HG02623 (cell line): ENCODE measurements around the gene SLC7A4.
"Not testable (repeated sequence)": the region's sequence is repeated elsewhere in the genome, so short reads cannot be mapped to it uniquely, and the experiment has no call there.

Source experiments
- ATAC-seq: cut with Tn5 transposase; IDR thresholded peaks from one replicate; pipeline ENCODE4 v1.9.1; 2021; ENCODE audit warnings: moderate library complexity; ENCODE audit not compliant: unreplicated experiment

Gene SLC7A4

DNA sequence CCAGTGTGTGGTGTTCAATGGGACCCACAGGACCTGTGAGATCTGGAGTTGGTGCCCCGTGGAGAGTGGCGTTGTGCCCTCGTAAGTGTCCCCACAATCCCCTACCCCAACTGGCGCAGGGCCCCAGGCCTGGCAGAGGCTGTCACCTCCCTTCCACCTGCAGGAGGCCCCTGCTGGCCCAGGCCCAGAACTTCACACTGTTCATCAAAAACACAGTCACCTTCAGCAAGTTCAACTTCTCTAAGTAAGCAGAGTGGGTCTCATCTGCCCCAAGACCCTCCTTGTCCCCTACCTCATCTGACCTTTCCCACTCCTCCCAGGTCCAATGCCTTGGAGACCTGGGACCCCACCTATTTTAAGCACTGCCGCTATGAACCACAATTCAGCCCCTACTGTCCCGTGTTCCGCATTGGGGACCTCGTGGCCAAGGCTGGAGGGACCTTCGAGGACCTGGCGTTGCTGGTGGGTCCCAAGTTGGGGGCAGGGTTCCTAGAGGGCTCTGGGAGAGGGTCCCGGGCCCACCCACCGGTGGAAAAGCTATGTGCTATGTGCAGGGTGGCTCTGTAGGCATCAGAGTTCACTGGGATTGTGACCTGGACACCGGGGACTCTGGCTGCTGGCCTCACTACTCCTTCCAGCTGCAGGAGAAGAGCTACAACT lies 9.3 kb downstream of the SLC7A4 start:
- ATAC-seq: no peak

DNA sequence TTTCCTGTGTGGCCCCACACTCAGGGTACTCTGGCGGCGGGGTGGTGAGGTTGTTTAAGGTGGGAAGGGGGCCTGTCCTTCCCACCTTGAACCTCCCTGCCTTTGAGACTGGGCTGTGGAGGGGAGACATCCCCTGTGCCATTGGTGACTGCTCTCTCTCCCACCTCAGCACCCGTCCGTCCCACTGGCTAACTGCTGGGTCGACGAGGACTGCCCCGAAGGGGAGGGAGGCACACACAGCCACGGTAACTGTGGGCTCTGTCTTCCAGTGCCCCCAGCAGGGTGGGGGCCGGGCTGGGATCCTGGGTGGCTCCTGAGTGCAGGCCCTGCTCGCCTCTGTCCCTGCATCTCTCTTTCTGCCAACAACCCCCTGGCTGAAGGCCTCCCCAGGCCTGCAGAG lies 9.9 kb downstream of the SLC7A4 start:
- no peak for ATAC-seq

GRCh38 chr22:21020802-21021429 lies 11.4 kb downstream of the SLC7A4 start:
- ATAC-seq: no peak

DNA sequence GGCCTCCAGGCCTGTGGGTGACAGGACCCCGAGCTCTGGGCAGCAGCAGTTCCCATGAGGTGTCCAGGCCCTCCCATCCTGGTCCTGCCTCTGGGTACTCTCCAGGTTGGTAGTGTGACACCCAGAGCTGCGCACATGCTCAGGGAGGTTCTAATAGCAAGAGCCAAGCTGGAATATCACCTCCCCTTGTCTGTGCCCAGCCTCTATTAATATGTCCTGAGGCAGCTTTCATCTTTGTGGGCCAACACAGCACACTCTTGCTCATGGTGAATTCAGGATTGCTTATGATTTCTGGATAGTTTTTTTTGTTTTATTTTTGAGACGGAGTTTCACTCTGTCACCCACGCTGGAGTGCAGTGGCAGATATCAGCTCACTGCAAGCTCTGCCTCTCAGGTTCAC lies 14.0 kb downstream of the SLC7A4 start:
- no peak for ATAC-seq

GRCh38 chr22:21016644-21017420 lies 15.5 kb downstream of the SLC7A4 start:
- ATAC-seq: no peak

GRCh38 chr22:21015466-21016006 lies 16.8 kb downstream of the SLC7A4 start:
- no peak for ATAC-seq

DNA sequence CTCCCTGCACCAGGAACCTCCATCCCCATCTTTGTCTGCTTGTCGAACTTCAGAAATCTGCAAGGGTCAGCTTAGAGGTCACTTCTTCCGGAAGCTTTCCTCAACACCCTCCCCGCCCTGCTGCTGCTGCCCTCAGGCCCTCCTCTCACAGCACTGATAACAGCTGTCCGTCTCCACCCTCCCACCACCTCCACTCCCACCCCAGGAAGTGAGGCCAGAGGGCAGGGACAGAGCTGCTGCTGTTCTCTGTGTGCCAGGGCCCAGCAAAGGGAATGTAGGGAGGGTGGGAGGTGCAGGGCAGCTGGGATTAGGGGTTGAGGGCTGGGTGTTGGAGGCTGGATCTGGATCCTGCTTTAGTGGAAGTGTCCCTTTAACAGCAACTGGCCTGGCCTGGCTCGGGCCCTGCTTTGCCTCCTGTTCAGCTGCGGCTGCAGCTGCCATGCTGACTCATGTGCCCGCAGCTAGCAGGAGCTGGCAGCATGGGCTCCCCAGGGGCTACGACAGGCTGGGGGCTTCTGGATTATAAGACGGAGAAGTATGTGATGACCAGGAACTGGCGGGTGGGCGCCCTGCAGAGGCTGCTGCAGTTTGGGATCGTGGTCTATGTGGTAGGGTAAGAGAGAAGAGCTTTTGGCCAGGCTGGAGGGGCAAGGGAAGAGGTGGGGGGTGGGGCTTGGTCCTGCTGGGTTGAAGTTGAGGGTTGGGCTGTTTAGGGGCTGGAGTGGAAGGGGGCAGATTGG lies 17.5 kb downstream of the SLC7A4 start, which contains the start of gene P2RX6:
Gene P2RX6 (plus strand): TSS at position 440 of the 740 bp plus-strand sequence. CDS start 10 bp downstream, at position 450.
- ATAC-seq: no peak

- ATAC-seq: peak; percentile 77
Observed at GRCh38 chr22:21014202-21014725, 18.1 kb downstream of the SLC7A4 start.

DNA sequence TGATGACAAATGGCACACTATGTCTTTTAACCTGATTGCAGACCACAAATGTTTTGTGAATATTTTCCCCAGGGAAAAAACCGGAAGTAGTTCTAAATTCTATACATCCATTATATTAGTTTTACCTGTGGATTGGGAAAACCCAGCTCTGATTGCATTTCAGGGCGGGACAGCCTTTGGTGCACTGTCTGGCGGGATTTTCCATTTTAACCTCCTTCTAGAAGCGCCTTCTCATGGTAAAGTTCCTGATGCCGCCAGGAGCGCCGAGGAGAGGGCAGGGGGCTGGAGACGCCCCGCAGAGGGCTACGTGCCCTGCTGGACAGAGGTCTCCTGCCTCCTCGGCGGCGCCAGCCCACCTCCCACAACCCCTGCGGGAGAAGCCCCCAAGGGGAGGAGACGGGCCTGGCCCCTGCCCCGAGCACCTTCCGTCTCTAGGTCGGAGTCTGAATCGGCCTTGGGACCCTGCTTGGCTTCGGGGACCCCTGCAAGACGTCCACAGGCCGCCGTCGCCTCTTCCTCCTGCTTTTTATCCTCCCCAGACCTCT lies 18.6 kb downstream of the SLC7A4 start:
- no peak for ATAC-seq

DNA sequence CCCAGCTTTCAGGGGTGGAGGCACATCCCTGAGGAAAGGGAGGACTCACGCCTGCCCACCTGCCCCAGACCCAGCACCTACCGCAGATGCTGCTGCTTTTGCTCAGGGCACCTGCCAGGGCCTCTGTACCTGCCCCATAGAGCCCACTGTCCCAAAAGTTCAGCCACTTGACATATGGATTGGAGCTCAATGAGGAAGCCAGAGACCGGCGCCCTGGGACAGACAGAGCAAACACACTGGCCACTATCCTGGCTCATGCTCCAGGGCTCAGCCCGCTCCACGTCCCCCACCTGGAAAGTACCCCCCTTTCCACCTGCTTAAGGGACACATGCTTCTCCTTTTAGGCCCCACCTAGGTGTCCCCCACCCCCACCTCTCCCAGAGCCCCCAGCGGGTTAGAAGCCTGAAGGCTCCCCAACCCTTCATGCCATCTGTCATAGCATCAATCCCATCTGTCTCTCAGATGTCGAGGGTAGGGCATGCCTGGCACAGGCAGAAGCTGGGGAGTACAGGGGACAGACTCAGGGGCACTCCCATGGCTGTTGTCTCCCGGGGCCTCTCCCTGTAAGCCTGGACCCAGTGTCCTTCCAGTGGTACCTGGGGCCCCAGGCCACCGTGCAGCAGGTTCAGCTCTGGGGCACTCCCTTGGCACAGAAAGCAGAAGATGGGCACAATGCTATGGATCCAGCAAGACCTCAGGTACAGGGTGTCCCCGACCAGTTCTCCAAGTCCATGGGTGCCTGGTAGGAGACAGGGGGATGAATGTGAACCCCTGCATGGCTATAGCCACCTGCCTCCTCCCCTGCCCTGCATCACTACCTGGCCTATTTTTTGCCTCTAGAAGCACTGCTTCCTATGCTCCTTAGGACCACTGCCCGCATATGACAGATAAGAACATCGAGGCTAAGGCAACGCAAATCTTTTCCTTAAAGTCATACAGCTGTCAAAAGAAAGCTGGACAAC lies 19.6 kb downstream of the SLC7A4 start:
- ATAC-seq: no peak

GRCh38 chr22:21010426-21011113 lies 21.8 kb downstream of the SLC7A4 start:
- no peak for ATAC-seq

GRCh38 chr22:21009638-21010425 lies 22.5 kb downstream of the SLC7A4 start:
- ATAC-seq: no peak

DNA sequence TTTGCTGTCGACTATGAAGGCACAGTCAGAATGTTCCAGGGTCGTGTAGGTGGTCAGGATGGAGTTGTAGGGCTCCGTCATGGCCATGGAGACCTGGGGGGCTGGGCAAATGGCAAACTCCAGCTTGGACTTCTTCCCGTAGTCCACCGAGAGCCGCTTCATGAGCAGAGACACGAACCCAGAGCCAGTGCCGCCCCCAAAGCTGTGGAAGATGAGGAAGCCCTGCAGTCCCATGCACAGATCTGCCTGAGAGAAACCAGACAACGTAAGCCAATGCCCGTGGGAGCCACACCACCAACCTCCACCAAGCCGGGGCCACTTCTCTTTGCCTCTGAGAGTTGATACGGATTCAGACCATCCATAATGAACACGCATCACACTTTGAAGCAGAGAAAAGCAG lies 23.2 kb downstream of the SLC7A4 start:
- not testable (repeated sequence) for ATAC-seq

- ATAC-seq: no peak
Observed at GRCh38 chr22:21003782-21004181, 28.6 kb downstream of the SLC7A4 start.

DNA sequence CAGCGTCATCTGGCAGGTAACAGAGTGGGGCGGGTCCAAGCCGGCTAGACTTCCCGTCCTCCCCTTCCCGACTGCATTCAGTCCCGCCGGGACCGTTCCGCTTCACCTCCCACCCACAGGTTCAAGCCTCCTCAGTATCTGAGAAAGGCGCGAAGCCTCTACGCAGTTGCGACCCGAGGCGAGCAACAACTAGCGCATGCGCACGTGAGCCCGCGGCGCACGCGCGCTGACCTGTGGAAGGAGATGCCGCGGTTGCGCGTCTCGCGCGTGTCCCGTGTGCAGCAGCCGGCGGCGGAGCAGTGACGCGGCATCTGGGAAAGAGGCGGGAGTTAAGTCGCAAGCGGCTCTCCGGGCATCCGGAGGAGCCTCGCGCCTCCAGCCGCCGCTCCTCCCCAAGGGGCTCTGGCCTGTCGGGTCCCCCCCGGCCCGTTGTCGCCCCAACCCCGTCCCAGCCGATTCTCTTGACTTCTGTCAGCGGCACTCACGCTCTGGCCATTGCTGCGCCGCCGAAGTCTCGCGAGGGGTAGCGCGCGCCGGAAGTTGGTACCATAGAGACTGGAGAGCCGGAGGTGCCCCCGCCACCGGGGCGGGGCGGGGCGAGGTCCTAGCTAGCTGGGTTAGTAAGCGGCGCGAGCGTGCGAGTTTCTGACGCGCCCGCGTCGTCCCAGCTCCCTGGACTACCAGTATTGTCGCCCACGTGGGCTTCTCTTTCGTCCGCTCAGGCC lies 30.6 kb downstream of the SLC7A4 start, which contains the start of gene THAP7:
Gene THAP7 (minus strand): TSS at position 518 of the 725 bp plus-strand sequence. CDS start 207 bp downstream, at position 311.
- ATAC-seq: peak; percentile 87

DNA sequence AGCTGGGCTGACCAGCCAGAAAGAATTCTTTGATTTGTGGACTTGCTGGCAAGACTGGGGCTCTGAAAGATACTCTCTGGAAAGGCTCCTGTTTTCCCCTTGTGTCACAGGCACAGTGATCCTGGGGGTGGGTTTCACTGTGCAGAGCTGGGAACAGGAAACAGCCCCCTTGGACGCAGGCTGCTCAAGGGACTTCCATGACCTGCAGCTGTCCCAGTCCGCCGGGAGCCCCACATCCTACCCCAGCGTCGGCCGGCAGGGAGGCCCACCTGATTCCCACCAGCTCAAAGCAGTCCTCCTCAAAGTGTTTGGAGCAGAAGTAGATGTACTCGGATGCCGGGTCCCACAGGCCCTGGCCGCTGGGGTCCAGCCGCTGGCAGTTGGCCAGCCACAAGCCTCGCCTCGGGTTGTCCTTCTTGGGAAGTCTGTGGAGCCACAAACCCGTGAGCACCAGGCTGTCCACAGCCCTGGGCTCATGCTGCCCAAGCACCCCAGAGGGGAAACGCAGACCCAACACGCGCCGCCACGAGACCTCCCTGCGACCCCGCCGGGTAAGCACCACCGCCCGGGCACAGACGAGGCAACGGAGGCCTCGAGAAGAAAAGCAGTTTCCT lies 31.3 kb downstream of the SLC7A4 start:
- no peak for ATAC-seq
